ENCODE measurements around the gene SPAG7. TPM values are rescaled to one million over a fixed set of nuclear protein-coding genes. Genes with fewer than 3 reads are reported as not detected.
A peak's percentile ranks its signal among the peaks of the same experiment; 100 is the strongest.

The SPAG7 gene
- total RNA-seq, 1 donor from 2014 or later, result 73.0 TPM

GRCh38 chr17:4980644-4981216, 13.1 kb upstream of the SPAG7 start:
- H3K27me3 Mint-ChIP-seq (ENCODE audit: low read depth), result no peaks in the 10 kb centered on the region
- TF ChIP-seq, protein P1, sequence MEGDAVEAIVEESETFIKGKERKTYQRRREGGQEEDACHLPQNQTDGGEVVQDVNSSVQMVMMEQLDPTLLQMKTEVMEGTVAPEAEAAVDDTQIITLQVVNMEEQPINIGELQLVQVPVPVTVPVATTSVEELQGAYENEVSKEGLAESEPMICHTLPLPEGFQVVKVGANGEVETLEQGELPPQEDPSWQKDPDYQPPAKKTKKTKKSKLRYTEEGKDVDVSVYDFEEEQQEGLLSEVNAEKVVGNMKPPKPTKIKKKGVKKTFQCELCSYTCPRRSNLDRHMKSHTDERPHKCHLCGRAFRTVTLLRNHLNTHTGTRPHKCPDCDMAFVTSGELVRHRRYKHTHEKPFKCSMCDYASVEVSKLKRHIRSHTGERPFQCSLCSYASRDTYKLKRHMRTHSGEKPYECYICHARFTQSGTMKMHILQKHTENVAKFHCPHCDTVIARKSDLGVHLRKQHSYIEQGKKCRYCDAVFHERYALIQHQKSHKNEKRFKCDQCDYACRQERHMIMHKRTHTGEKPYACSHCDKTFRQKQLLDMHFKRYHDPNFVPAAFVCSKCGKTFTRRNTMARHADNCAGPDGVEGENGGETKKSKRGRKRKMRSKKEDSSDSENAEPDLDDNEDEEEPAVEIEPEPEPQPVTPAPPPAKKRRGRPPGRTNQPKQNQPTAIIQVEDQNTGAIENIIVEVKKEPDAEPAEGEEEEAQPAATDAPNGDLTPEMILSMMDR (IDR thresholded peaks at IDR 0.05), result peak; percentile 83
- no peaks in the 10 kb centered on the region for H3K9me3 Mint-ChIP-seq (ENCODE audit: low read depth)
- H3K36me3 Mint-ChIP-seq (ENCODE audit: low read depth), result peaks cover 20% of the 10 kb centered on the region
- H3K4me3 Mint-ChIP-seq (ENCODE audit: unreplicated experiment), result no peak overlapping the region
- no peak for DNase-seq (ENCODE audit: low spot score)
- peak overlapping the region; percentile 47 for H3K27ac Mint-ChIP-seq (ENCODE audit: unreplicated experiment)
- H3K4me1 Mint-ChIP-seq (ENCODE audit: low read depth), result peaks cover 8% of the 10 kb centered on the region

- Mint-ChIP-seq H3K27ac (ENCODE audit: unreplicated experiment) (no peak overlapping the region), H3K4me1 (ENCODE audit: low read depth) (peaks cover 16% of the 10 kb centered on the region), H3K4me3 (ENCODE audit: unreplicated experiment) (no peak overlapping the region), H3K36me3 (ENCODE audit: low read depth) (peaks cover 26% of the 10 kb centered on the region), H3K27me3 (ENCODE audit: low read depth) (no peaks in the 10 kb centered on the region), H3K9me3 (ENCODE audit: low read depth) (no peaks in the 10 kb centered on the region)
- TF ChIP-seq, protein P1 (IDR thresholded peaks at IDR 0.05), result no peak
- no peak for DNase-seq (ENCODE audit: low spot score)
Measured at GRCh38 chr17:4978726-4979125, 11.1 kb upstream of the SPAG7 start.

DNA sequence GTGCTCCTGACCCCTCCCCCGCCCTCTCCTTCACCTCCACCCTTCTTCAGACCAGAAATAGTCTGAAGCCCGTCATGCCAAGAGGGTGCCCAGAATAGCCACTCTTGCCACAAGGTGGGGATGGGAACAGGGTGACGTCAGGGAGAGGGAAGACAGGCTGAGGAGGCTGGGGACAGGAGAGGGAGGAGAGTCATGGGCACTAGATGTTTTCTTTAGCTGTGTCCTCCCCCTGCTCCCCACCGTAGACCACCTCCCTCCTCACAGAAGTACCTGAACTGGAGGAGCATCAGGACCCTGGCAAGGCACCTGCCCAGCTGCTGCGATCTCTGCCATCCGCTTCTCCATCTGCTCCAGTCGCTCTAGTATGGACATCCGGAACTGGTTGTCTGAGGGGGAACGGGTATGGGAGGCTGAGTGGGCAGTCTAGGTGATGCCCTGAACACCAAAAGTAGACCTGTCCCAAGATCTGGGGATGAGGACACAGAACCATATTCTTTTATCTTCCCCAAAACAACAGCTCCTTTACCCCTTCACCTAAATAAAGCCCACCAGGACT, 6.6 kb upstream of the SPAG7 start:
- Mint-ChIP-seq H3K36me3 (ENCODE audit: low read depth) (peaks cover 27% of the 10 kb centered on the region), H3K4me3 (ENCODE audit: unreplicated experiment) (no peak overlapping the region), H3K4me1 (ENCODE audit: low read depth) (peaks cover 37% of the 10 kb centered on the region), H3K27ac (ENCODE audit: unreplicated experiment) (peak overlapping the region; percentile 32), H3K27me3 (ENCODE audit: low read depth) (no peaks in the 10 kb centered on the region), H3K9me3 (ENCODE audit: low read depth) (no peaks in the 10 kb centered on the region)
- TF ChIP-seq, protein P1 (IDR thresholded peaks at IDR 0.05), result no peak
- no peak for DNase-seq (ENCODE audit: low spot score)

DNA sequence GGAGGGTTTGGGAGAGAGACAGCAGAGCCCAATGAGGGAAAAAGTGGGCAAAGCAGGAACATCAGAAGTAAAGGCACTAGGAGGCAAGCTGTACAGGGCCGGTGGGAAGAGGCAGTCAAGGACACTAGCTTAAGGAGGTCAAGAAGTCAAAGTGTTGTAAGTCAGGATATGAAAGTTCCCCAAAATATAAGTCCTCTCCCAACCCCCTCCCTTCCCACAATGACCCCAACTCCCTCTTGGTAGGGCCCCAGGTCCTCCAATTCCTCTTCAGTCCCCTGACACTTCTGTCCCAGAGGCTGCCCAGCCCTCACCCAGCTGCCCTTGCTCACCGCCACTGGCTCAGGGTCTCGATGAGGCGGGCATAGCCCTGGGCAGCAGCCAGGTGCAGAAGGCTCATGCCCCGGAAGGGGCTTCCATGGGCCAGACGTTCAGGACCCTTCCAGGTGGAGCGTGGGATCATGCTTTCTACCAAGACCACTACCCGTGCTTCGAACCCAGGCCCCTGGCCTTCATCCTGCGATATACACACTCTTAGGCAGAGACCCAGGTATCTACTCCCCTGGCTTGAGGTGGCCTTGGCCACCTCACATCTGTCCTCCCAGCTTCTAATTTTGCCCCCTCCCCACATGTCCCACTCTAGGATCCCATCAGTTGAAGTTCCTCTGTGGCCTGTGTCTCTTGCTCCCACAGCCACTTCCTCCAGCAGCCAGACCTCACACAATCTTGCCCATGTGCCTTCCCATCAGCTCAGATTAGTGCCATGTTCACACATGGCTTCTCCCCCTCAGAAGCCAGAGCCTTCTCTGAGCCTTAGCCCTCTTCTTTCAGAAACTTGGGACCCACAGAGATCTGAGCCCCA, 5.9 kb upstream of the SPAG7 start:
- H3K4me1 Mint-ChIP-seq (ENCODE audit: low read depth), result peaks cover 41% of the 10 kb centered on the region
- H3K27ac Mint-ChIP-seq (ENCODE audit: unreplicated experiment), result peak overlapping the region; percentile 74
- no peaks in the 10 kb centered on the region for H3K27me3 Mint-ChIP-seq (ENCODE audit: low read depth)
- TF ChIP-seq, protein P1 (IDR thresholded peaks at IDR 0.05), result no peak
- DNase-seq (ENCODE audit: low spot score), result no peak
- H3K36me3 Mint-ChIP-seq (ENCODE audit: low read depth), result peaks cover 33% of the 10 kb centered on the region
- H3K4me3 Mint-ChIP-seq (ENCODE audit: unreplicated experiment), result no peak overlapping the region
- no peaks in the 10 kb centered on the region for H3K9me3 Mint-ChIP-seq (ENCODE audit: low read depth)

GRCh38 chr17:4972752-4973151, 5.1 kb upstream of the SPAG7 start:
- Mint-ChIP-seq H3K4me1 (ENCODE audit: low read depth) (peaks cover 41% of the 10 kb centered on the region), H3K27ac (ENCODE audit: unreplicated experiment) (peak overlapping the region; percentile 65), H3K27me3 (ENCODE audit: low read depth) (no peaks in the 10 kb centered on the region), H3K4me3 (ENCODE audit: unreplicated experiment) (no peak overlapping the region), H3K36me3 (ENCODE audit: low read depth) (peaks cover 30% of the 10 kb centered on the region), H3K9me3 (ENCODE audit: low read depth) (no peaks in the 10 kb centered on the region)
- TF ChIP-seq, protein P1 (IDR thresholded peaks at IDR 0.05), result no peak
- DNase-seq (ENCODE audit: low spot score), result no peak

All from chondrocyte (in vitro differentiated cells).